ENCODE data around the gene HP.

HP gene

DNA sequence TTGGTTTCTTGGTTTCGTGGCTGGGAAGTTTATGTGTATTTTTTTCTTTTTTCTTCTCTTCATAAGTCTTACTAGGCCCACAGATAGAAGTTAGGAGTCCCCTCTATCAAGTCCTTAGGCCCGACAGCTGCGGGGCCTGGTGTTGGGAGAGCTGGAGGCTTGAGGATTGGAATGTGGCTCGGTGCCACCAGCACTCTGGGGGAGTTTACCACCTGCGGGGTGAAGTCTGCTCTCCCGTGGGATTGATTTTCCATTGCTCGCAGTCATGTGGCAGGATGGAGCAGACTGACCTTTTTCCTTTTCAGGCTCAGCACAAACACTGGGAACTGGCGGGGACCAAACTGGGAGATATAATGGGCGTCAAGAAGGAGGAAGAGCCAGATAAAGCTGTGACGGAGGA is 46.9 kb downstream of the HP start:
- H3K36me3 ChIP-seq (ENCODE audit: control insufficient read depth, insufficient read depth, low read length): no peaks in the 10 kb centered on the region
- no peaks in the 10 kb centered on the region for H3K9me3 ChIP-seq (ENCODE audit: control insufficient read depth, low read length)
- H3K4me1 ChIP-seq: no peaks in the 10 kb centered on the region
- H3K9ac ChIP-seq: no peak overlapping the region
- H3K79me2 ChIP-seq: peaks cover 2% of the 10 kb centered on the region
- no peak overlapping the region for H3K4me2 ChIP-seq (ENCODE audit: low read length)
- no peak overlapping the region for H2AFZ ChIP-seq
- no peak overlapping the region for H3K4me3 ChIP-seq (ENCODE audit: low read depth, low read length)
- H3K27me3 ChIP-seq (ENCODE audit: control insufficient read depth, insufficient read depth, low read length): no peaks in the 10 kb centered on the region
- TF ChIP-seq, protein P1, sequence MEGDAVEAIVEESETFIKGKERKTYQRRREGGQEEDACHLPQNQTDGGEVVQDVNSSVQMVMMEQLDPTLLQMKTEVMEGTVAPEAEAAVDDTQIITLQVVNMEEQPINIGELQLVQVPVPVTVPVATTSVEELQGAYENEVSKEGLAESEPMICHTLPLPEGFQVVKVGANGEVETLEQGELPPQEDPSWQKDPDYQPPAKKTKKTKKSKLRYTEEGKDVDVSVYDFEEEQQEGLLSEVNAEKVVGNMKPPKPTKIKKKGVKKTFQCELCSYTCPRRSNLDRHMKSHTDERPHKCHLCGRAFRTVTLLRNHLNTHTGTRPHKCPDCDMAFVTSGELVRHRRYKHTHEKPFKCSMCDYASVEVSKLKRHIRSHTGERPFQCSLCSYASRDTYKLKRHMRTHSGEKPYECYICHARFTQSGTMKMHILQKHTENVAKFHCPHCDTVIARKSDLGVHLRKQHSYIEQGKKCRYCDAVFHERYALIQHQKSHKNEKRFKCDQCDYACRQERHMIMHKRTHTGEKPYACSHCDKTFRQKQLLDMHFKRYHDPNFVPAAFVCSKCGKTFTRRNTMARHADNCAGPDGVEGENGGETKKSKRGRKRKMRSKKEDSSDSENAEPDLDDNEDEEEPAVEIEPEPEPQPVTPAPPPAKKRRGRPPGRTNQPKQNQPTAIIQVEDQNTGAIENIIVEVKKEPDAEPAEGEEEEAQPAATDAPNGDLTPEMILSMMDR (IDR thresholded peaks at IDR 0.05): no peak
- no peak overlapping the region for H3K27ac ChIP-seq

DNA sequence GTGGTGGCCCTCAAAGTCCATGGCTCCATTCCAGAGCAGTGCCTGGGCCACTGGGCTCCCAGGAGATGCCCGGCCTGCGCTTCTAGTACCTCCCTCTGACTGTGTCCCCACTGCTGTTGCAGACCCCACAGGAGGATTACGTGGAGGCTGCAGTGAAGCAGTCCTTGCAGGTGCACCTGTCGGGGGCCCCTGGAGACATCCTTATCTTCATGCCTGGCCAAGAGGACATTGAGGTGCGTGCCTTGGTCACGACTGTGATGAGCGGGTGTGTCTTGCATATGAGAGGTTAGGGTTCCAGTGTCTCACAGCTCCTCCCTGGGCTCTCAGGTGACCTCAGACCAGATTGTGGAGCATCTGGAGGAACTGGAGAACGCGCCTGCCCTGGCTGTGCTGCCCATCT is 50.6 kb downstream of the HP start:
- no peaks in the 10 kb centered on the region for H3K36me3 ChIP-seq (ENCODE audit: control insufficient read depth, insufficient read depth, low read length)
- TF ChIP-seq, protein P1 (IDR thresholded peaks at IDR 0.05): no peak

DNA sequence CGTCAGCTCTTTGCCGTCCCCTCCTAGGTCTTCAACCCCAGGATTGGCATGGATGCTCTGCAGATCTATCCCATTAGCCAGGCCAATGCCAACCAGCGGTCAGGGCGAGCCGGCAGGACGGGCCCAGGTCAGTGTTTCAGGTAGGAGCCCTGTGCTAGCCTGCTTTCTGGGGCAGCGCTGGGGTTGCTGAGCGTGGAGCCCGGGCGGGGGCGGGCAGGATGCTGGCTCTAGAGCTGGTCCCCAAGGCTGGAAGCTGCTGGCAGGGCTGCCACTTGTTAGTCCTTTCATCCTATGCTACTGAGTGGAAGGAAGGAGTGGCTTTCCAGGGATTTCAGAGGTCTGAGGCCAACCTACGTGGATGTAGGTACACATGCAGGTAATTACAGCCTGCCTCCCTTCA is 51.7 kb downstream of the HP start:
- TF ChIP-seq, protein P1 (IDR thresholded peaks at IDR 0.05): no peak
- H3K4me3 ChIP-seq (ENCODE audit: low read depth, low read length): no peak overlapping the region
- no peaks in the 10 kb centered on the region for H3K27me3 ChIP-seq (ENCODE audit: control insufficient read depth, insufficient read depth, low read length)
- H2AFZ ChIP-seq: no peak overlapping the region
- no peak overlapping the region for H3K4me2 ChIP-seq (ENCODE audit: low read length)
- H3K9me3 ChIP-seq (ENCODE audit: control insufficient read depth, low read length): no peaks in the 10 kb centered on the region
- H3K4me1 ChIP-seq: no peaks in the 10 kb centered on the region
- H3K9ac ChIP-seq: no peak overlapping the region
- no peaks in the 10 kb centered on the region for H3K36me3 ChIP-seq (ENCODE audit: control insufficient read depth, insufficient read depth, low read length)
- H3K79me2 ChIP-seq: no peaks in the 10 kb centered on the region
- H3K27ac ChIP-seq: no peak overlapping the region

More for the DNA sequence above, 50.6 kb downstream of the HP start:
- Histone ChIP-seq H3K9ac (no peak overlapping the region), H3K27ac (no peak overlapping the region), H3K4me3 (ENCODE audit: low read depth, low read length) (no peak overlapping the region), H3K79me2 (peaks cover under 1% of the 10 kb centered on the region), H3K4me2 (ENCODE audit: low read length) (no peak overlapping the region), H3K9me3 (ENCODE audit: control insufficient read depth, low read length) (no peaks in the 10 kb centered on the region), H3K4me1 (no peaks in the 10 kb centered on the region), H3K27me3 (ENCODE audit: control insufficient read depth, insufficient read depth, low read length) (no peaks in the 10 kb centered on the region), H2AFZ (no peak overlapping the region)

DNA sequence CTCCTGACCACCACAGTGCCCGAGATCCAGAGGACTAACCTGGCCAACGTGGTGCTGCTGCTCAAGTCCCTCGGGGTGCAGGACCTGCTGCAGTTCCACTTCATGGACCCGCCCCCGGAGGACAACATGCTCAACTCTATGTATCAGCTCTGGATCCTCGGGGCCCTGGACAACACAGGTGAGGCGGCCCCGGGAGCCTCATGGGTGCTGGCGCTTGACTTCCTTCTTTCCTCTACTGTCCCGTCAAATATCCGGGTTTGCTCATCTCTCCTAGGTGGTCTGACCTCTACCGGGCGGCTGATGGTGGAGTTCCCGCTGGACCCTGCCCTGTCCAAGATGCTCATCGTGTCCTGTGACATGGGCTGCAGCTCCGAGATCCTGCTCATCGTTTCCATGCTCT is 53.1 kb downstream of the HP start:
- H3K4me1 ChIP-seq: no peaks in the 10 kb centered on the region
- H3K27me3 ChIP-seq (ENCODE audit: control insufficient read depth, insufficient read depth, low read length): no peaks in the 10 kb centered on the region
- TF ChIP-seq, protein P1 (IDR thresholded peaks at IDR 0.05): no peak
- no peak overlapping the region for H3K27ac ChIP-seq
- no peak overlapping the region for H3K4me3 ChIP-seq (ENCODE audit: low read depth, low read length)
- H3K79me2 ChIP-seq: no peaks in the 10 kb centered on the region
- no peak overlapping the region for H3K4me2 ChIP-seq (ENCODE audit: low read length)
- H3K9me3 ChIP-seq (ENCODE audit: control insufficient read depth, low read length): no peaks in the 10 kb centered on the region
- H2AFZ ChIP-seq: no peak overlapping the region
- no peak overlapping the region for H3K9ac ChIP-seq
- no peaks in the 10 kb centered on the region for H3K36me3 ChIP-seq (ENCODE audit: control insufficient read depth, insufficient read depth, low read length)

DNA sequence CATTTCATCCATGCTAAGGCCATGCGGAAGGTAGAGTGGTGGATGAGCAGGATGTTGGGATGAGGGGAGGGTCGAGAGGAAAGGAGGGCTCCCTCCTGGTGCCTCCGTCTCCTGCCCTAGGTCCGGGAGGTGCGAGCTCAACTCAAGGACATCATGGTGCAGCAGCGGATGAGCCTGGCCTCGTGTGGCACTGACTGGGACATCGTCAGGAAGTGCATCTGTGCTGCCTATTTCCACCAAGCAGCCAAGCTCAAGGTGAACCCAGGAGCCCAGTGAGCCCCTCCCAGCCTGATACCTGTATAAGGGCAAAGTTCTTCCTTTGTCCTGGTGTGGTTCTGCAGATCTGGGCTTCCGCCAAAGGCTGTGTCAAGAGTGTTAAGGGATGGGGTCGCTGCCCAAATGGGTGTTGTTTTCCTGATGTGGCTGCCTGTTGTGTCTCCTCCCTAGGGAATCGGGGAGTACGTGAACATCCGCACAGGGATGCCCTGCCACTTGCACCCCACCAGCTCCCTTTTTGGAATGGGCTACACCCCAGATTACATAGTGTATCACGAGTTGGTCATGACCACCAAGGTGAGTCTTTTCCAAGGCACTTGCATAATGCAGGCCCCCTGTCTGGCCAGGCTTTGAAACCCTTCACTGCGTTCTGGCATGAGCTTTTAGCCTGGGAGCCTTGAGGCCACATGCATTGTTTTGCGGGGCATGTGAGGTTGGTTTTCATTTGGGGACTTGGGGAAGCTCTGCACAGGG is 54.2 kb downstream of the HP start:
- Histone ChIP-seq H3K4me3 (ENCODE audit: low read depth, low read length) (no peak overlapping the region), H3K4me1 (no peaks in the 10 kb centered on the region), H3K36me3 (ENCODE audit: control insufficient read depth, insufficient read depth, low read length) (no peaks in the 10 kb centered on the region), H3K79me2 (no peaks in the 10 kb centered on the region), H3K4me2 (ENCODE audit: low read length) (no peak overlapping the region), H3K27ac (no peak overlapping the region), H3K9ac (no peak overlapping the region), H2AFZ (no peak overlapping the region), H3K27me3 (ENCODE audit: control insufficient read depth, insufficient read depth, low read length) (no peaks in the 10 kb centered on the region), H3K9me3 (ENCODE audit: control insufficient read depth, low read length) (no peaks in the 10 kb centered on the region)
- TF ChIP-seq, protein P1 (IDR thresholded peaks at IDR 0.05): no peak

Measured in parathyroid adenoma (tissue), 2 donors.